HepG2 (cell line): Measurements from ENCODE around the gene CDK5RAP2. TPM values are rescaled to one million over a fixed set of nuclear protein-coding genes. Genes with fewer than 3 reads are reported as not detected.

Source experiments
- CC2D1A ChIP-seq: sonication (generic); formaldehyde crosslinking; IDR thresholded peaks from 2 replicates; pipeline ENCODE4 v1.8.1; 2023; ENCODE audit warnings: mild to moderate bottlenecking, missing genetic modification reagents
- GABPA ChIP-seq, 2 experiments: IDR thresholded peaks; 2 replicates each; pipeline ENCODE4 v1.6.1; 2011 to 2016; ENCODE audit warnings: low read depth in 2 of 2, low read length in 1 of 2, missing biosample characterization in 1 of 2, missing genetic modification characterization in 1 of 2
- HOXA3 ChIP-seq: sonication (generic); formaldehyde crosslinking; IDR thresholded peaks from 2 replicates; pipeline ENCODE4 v1.5.0; 2020; ENCODE audit warnings: missing genetic modification reagents
- JUND ChIP-seq: sonication (generic); formaldehyde crosslinking; IDR thresholded peaks from 2 replicates; pipeline ENCODE4 v1.8.0; 2022; ENCODE audit warnings: mild to moderate bottlenecking, missing genetic modification reagents
- SETDB1 ChIP-seq: sonication (generic); formaldehyde crosslinking; IDR thresholded peaks from 2 replicates; pipeline ENCODE4 v1.5.1; 2020; ENCODE audit warnings: missing genetic modification reagents, mild to moderate bottlenecking, borderline replicate concordance
- ZFP1 ChIP-seq: IDR thresholded peaks from 2 replicates; pipeline ENCODE4 v1.6.1; 2016
- ZNF34 ChIP-seq: sonication (generic); formaldehyde crosslinking; IDR thresholded peaks from 2 replicates; pipeline ENCODE4 v1.4.0; 2020; ENCODE audit warnings: mild to moderate bottlenecking, missing genetic modification reagents, borderline replicate concordance
- ZNF720 ChIP-seq: sonication (generic); formaldehyde crosslinking; IDR thresholded peaks from 2 replicates; pipeline ENCODE4 v1.4.0; 2020; ENCODE audit warnings: missing genetic modification reagents
- polyA plus RNA-seq, 8 experiments: library from polyadenylated mRNA; depleted of rRNA in 3 of 8; stranded (reverse) in 7 of 8; unstranded in 1 of 8; fragments of >200 nt; fragmentation: Illumina TruSeq in 4 of 8; extraction: Trizol in 4 of 8; gene quantifications; 2 replicates each; pipeline versions ENCODE4 v1.2.1 to v1.2.3, GENCODE V29; 2011 to 2016; ENCODE audit warnings: low read depth in 4 of 8, missing spikeins in 1 of 8, mixed read lengths in 1 of 8; ENCODE audit not compliant: insufficient read depth in 1 of 8
- total RNA-seq, 5 experiments: library from RNA; depleted of rRNA; stranded (reverse); fragments of >200 nt; fragmentation: Illumina TruSeq; extraction: Trizol; gene quantifications; 2 replicates each; pipeline ENCODE4 v1.2.3, GENCODE V29; 2016; ENCODE audit warnings: low read depth in 1 of 5
- TF ChIP-seq, protein P1 (sequence below): sonication (generic); formaldehyde crosslinking; IDR thresholded peaks from 2 replicates; pipeline ENCODE4 v1.4.0; 2020; ENCODE audit warnings: missing genetic modification reagents, borderline replicate concordance
- TF ChIP-seq, protein P2 (sequence below): sonication (generic); formaldehyde crosslinking; IDR thresholded peaks from 2 replicates; pipeline ENCODE4 v1.5.0; 2020; ENCODE audit warnings: missing genetic modification reagents, mild to moderate bottlenecking, borderline replicate concordance
- TF ChIP-seq, protein P3 (sequence below): sonication (generic); formaldehyde crosslinking; conservative IDR thresholded peaks from 2 replicates; pipeline ENCODE4 v1.8.0; 2022; ENCODE audit warnings: mild to moderate bottlenecking, moderate library complexity, missing genetic modification reagents
- TF ChIP-seq, protein P4 (sequence below): sonication (generic); formaldehyde crosslinking; IDR thresholded peaks from 2 replicates; pipeline ENCODE4 v1.4.0; 2020; ENCODE audit warnings: missing genetic modification reagents
- TF ChIP-seq, protein P5 (sequence below): sonication (generic); formaldehyde crosslinking; IDR thresholded peaks from 2 replicates; pipeline ENCODE4 v1.5.1; 2020; ENCODE audit warnings: missing genetic modification reagents, mild to moderate bottlenecking, borderline replicate concordance

CDK5RAP2 gene
- total and polyA plus RNA-seq, 2 of the 13 experiments (the other 11 are each of a cell fraction or from before 2014, with no cell fraction given) = 31.8 to 42.2 TPM

DNA sequence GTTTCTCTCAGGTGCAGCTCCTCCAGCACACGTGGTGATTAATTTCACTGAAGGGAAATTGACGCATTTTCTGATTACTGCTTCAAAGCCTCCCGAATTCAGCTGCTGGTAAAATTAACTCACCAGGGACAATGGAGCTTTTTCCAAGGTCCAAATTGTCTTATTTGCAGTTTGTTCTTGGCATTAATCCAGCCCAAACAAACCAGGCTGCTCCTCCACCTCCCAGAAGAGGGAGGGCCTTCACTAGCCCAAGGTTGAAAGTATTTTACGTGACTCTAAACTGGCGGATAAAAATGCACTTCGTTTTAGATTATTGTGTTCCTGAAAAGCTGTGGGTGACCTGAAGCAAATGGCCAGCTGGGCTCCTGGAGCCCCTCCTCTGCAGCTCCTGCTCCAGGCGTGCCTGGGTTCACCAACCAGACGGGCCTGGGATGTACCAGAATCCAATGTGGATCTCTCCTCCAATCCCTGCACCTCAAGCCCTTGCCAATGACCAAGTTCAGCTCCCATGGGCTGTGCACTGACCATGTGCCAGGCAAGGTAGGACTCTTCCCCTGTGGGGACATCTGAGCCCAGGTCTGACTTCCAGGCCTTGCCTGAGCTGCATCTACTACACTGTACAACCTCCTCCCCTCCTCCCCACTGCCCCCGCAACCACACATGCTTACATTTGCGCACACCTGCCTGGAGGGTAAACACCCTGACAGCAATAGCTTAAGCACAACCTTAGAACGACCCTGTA is 193.4 kb downstream of the CDK5RAP2 start (continued):
- TF ChIP-seq, protein P1, sequence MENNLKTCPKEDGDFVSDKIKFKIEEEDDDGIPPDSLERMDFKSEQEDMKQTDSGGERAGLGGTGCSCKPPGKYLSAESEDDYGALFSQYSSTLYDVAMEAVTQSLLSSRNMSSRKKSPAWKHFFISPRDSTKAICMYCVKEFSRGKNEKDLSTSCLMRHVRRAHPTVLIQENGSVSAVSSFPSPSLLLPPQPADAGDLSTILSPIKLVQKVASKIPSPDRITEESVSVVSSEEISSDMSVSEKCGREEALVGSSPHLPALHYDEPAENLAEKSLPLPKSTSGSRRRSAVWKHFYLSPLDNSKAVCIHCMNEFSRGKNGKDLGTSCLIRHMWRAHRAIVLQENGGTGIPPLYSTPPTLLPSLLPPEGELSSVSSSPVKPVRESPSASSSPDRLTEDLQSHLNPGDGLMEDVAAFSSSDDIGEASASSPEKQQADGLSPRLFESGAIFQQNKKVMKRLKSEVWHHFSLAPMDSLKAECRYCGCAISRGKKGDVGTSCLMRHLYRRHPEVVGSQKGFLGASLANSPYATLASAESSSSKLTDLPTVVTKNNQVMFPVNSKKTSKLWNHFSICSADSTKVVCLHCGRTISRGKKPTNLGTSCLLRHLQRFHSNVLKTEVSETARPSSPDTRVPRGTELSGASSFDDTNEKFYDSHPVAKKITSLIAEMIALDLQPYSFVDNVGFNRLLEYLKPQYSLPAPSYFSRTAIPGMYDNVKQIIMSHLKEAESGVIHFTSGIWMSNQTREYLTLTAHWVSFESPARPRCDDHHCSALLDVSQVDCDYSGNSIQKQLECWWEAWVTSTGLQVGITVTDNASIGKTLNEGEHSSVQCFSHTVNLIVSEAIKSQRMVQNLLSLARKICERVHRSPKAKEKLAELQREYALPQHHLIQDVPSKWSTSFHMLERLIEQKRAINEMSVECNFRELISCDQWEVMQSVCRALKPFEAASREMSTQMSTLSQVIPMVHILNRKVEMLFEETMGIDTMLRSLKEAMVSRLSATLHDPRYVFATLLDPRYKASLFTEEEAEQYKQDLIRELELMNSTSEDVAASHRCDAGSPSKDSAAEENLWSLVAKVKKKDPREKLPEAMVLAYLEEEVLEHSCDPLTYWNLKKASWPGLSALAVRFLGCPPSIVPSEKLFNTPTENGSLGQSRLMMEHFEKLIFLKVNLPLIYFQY (CRISPR knock-in tag) = peak; percentile 32; the same call in 1 of the 2 replicates
- no peak for TF ChIP-seq GABPA (IDR thresholded peaks at IDR 0.05; ENCODE audit: low read depth, low read length)
- no peak for TF ChIP-seq GABPA (CRISPR knock-in tag; IDR thresholded peaks at IDR 0.05; ENCODE audit: low read depth)
- TF ChIP-seq, protein P2, sequence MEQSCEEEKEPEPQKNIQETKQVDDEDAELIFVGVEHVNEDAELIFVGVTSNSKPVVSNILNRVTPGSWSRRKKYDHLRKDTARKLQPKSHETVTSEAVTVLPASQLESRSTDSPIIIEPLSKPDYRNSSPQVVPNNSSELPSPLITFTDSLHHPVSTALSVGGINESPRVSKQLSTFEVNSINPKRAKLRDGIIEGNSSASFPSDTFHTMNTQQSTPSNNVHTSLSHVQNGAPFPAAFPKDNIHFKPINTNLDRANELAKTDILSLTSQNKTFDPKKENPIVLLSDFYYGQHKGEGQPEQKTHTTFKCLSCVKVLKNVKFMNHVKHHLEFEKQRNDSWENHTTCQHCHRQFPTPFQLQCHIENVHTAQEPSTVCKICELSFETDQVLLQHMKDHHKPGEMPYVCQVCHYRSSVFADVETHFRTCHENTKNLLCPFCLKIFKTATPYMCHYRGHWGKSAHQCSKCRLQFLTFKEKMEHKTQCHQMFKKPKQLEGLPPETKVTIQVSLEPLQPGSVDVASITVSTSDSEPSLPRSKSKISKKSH (CRISPR knock-in tag) = no peak
- TF ChIP-seq, protein P3, sequence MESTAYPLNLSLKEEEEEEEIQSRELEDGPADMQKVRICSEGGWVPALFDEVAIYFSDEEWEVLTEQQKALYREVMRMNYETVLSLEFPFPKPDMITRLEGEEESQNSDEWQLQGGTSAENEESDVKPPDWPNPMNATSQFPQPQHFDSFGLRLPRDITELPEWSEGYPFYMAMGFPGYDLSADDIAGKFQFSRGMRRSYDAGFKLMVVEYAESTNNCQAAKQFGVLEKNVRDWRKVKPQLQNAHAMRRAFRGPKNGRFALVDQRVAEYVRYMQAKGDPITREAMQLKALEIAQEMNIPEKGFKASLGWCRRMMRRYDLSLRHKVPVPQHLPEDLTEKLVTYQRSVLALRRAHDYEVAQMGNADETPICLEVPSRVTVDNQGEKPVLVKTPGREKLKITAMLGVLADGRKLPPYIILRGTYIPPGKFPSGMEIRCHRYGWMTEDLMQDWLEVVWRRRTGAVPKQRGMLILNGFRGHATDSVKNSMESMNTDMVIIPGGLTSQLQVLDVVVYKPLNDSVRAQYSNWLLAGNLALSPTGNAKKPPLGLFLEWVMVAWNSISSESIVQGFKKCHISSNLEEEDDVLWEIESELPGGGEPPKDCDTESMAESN (CRISPR knock-in tag) = no peak
- 0 out of 2 replicates have a peak, but pooled peaks have one; percentile 39 for TF ChIP-seq ZNF34
- no peak for TF ChIP-seq CC2D1A (CRISPR knock-in tag)
- TF ChIP-seq, protein P4, sequence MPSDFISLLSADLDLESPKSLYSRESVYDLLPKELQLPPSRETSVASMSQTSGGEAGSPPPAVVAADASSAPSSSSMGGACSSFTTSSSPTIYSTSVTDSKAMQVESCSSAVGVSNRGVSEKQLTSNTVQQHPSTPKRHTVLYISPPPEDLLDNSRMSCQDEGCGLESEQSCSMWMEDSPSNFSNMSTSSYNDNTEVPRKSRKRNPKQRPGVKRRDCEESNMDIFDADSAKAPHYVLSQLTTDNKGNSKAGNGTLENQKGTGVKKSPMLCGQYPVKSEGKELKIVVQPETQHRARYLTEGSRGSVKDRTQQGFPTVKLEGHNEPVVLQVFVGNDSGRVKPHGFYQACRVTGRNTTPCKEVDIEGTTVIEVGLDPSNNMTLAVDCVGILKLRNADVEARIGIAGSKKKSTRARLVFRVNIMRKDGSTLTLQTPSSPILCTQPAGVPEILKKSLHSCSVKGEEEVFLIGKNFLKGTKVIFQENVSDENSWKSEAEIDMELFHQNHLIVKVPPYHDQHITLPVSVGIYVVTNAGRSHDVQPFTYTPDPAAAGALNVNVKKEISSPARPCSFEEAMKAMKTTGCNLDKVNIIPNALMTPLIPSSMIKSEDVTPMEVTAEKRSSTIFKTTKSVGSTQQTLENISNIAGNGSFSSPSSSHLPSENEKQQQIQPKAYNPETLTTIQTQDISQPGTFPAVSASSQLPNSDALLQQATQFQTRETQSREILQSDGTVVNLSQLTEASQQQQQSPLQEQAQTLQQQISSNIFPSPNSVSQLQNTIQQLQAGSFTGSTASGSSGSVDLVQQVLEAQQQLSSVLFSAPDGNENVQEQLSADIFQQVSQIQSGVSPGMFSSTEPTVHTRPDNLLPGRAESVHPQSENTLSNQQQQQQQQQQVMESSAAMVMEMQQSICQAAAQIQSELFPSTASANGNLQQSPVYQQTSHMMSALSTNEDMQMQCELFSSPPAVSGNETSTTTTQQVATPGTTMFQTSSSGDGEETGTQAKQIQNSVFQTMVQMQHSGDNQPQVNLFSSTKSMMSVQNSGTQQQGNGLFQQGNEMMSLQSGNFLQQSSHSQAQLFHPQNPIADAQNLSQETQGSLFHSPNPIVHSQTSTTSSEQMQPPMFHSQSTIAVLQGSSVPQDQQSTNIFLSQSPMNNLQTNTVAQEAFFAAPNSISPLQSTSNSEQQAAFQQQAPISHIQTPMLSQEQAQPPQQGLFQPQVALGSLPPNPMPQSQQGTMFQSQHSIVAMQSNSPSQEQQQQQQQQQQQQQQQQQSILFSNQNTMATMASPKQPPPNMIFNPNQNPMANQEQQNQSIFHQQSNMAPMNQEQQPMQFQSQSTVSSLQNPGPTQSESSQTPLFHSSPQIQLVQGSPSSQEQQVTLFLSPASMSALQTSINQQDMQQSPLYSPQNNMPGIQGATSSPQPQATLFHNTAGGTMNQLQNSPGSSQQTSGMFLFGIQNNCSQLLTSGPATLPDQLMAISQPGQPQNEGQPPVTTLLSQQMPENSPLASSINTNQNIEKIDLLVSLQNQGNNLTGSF (CRISPR knock-in tag) = no peak
- no peak for TF ChIP-seq SETDB1 (CRISPR knock-in tag)
- TF ChIP-seq ZNF720 (CRISPR knock-in tag) = no peak
- no peak; the same call in 1 of the 2 replicates for TF ChIP-seq HOXA3 (CRISPR knock-in tag)
- TF ChIP-seq, protein P5, sequence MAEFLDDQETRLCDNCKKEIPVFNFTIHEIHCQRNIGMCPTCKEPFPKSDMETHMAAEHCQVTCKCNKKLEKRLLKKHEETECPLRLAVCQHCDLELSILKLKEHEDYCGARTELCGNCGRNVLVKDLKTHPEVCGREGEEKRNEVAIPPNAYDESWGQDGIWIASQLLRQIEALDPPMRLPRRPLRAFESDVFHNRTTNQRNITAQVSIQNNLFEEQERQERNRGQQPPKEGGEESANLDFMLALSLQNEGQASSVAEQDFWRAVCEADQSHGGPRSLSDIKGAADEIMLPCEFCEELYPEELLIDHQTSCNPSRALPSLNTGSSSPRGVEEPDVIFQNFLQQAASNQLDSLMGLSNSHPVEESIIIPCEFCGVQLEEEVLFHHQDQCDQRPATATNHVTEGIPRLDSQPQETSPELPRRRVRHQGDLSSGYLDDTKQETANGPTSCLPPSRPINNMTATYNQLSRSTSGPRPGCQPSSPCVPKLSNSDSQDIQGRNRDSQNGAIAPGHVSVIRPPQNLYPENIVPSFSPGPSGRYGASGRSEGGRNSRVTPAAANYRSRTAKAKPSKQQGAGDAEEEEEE = no peak
- no peak for TF ChIP-seq JUND
- TF ChIP-seq ZFP1 = no peak
